OCI-M2 (cell line): ENCODE data around the gene ADAM8.

ENCODE experiments used
- DNase-seq: peaks from one replicate; lab custom pipeline; 2025; ENCODE audit not compliant: unreplicated experiment; lab: John Stamatoyannopoulos, UW

ADAM8 gene

DNA sequence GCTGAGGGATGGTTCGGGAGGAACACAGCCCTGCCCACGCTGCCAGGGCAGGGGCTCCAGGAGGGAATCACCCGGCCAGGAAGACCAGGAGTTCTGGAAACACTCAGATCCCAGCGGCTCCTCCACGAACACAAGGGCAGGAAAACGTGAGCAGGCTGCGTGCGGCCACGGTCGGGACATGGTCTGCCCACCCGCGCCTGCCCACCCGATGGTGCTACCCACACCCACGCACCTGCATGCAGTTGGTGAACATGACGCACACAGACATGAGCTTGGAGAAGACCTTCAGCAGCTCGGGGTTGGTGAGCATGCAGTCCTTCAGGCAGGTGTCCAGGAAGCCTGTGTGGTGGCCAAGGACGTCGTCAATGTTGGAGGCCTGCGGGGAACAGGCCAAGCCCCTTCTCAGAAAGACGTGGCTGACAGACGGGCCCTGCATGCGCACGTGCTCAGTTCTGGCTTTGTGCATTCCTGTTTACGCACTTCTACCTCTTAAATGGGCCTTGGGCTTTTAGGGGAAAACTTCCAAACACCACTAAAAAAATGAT, 6.2 kb upstream of the ADAM8 start:
- DNase-seq = no peak

DNA sequence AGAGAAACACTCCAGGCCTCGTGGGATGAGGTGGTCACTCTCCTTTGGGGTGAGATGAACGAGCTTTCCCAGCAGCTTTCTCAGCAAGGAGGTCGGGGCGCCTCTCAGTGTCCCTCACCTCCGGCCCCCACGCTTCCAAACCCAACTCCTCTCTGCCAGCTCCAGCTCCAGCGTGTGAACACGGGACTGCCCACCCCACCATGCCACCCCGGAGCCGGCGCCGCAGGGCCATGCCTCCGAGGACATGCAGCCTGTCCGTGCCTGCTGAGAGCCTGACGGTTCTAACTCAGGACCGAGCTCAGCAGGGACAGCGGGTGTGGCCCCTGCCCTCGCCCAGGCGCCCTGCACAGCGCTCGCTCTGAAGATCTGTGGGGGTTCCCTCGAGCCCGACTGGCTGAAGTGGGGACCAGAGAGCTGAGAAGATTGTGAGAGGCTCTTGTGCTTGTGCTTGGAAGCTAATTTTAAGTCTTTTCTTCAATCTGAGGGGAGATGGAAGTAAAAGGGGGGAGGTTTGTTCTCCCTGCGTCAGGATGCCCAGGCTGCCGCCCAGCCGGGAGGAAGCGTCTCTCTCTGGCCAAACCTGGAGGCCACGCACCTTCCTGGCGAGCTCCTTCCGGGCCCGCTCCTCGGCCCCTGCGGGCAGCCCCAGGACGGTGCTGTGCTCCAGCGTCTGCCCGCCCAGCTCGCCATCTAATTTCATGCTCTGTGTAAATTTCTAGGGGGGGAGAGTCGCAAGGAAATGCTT, 5.1 kb upstream of the ADAM8 start:
- DNase-seq = no peak

DNA sequence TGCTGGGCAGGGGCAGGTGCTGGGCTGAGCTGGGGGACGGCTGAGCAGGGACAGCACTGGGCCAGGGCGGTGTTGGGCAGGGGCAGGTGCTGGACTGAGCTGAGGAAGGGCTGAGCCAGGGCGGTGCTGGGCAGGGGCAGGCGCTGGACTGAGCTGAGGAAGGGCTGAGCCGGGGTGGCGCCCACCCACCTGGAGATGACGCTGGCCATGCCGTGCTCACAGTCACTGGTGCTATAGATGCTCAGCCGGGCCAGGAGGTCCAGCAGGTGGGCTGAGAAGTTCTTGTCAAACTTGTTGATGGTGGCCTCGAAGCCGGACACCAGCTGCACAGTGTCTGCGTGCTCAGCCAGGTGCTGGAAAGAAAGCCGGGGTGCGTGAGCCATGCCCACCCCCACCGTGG, 4.4 kb upstream of the ADAM8 start:
- DNase-seq = no peak

GRCh38 chr10:133280391-133281059, 3.9 kb upstream of the ADAM8 start:
- DNase-seq = no peak

DNA sequence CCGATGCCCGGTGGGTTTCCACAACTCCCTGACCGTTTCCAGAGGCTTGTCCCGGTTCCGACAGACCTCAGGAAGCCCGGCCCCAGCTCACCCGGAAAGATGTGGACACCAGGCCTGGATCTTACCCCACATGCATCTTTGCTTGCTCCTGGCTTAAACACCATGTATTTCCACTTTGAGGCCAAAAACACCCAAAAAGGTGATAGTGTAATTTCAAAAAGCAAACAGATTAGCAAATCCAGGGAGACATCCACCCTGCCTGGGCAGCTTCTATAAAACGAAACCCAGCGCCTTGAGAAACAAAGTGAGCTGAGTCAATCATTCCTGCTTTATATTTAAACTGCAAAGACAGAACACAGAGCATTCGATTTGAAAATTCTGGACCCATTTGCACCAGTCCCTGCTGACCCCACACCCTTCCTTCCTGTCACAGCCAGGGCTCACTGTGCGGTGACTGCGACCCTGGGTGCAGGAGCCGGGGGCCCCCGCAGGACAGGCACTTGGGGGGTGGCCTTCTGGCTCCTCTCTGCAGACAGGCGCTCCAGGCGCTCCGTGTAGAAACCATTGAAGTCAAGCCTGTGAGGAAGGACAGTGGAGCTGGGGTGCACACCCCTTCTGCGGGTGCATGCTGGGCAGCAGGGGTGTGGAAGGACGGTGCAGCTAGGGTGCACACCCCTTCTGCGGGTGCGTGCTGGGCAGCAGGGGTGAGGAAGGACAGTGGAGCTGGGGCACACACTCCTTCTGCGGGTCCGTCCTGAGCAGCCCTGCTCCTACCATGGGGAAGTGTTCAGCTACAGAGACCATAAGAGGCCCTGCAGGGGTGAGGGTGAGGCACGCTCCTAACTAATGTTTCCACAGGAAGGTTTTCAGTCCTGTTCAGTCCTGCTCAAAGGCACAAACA, 2.9 kb upstream of the ADAM8 start:
- no peak for DNase-seq

DNA sequence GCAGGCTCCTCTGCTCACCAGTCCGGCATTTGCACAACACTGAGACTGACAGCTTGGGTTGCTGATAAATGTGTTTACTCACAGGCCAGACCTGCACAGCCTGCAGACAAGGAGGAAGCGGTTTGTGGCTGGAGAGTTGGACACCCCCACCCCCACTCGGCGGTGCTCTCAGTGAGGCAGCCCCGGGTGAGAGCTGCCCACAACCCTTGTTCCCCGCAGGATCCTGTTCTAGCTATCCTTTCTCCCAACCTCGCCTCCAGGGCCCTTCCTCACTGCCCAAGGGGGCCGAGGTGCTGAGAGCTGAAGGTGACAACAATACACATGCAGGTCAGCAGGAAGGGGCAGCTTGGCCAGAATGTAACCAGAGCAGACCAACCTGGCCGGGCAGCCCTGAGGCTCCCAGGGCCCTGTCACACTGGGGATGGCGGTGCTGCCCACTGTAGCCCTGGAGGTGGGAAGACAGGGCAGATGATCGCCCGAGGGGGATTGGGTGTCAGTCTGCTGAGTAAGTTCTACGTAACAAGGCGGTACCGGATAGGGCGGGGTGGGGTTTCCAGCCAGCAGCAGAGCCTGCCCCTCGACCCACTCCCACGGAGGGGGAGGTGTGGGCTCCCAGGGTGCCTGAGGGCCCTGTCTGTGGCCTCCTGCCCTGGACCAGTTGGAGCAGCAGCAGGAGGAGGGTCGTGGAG, 2.1 kb upstream of the ADAM8 start:
- peak; percentile 50 for DNase-seq

DNA sequence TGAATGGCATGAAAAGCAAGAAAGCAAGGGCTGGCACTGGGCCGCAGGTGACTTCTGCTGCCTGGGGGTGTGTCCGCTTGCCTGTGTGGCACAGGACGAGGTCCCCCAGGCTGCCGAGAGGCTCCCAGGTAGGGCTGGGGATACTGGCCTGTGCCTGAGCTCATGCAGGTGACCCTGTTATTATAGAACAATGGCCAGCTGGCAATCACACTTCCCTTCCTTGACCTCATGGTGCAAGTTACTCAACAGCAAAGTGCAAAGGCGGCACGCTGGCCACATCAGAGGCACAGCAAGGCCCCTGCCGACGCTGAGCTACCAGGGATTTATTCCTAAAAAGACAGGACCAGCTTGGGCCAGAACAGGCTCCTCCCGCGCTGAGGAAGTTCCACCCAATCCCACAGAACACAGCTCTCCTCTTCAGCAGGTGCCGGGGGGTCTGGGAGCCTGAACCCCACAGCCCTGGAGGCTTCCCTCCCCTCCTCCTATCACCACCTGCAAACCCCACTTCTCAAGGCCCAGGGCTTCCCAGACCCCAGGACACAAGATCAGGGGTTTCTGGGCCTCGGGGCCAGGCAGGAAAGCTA, 1.4 kb upstream of the ADAM8 start:
- no peak for DNase-seq

DNA sequence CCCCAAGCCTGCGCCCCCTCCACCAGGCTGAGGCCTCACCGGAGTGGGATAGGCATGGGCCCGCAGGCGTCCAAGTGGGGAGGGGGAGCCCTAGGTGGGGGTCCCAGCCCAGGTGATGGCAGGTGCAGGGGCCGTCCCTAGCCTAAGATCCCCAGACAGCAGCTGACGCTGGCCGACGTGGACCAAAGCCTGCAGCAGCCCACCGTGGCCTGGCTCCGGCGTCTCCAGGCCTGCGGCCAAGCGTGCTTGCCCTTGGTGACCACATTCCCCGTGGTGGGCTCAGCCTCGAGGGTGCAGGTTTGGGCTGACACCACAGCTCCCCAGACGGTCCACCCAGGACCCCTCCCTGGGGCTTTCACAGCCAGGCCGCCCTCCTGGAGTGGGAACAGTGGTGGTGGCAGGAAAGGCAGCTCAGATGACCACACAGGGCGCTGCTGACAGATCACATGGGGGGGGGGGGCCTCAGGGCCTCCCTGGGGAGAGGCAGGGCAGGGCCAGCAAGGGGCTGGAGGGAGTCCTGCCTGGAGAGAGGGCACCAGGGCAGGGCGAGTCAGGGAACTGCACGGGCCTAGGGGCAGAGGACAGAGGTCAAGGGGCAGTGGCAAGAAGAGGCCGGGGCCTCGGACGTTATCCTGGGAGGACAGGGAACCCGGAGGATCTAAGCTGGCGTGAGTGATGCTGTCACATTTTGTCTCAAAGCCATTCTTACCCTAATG, 767 bp upstream of the ADAM8 start:
- DNase-seq = no peak

GRCh38 chr10:133276100-133276434, 601 bp downstream of the ADAM8 start:
- no peak for DNase-seq

DNA sequence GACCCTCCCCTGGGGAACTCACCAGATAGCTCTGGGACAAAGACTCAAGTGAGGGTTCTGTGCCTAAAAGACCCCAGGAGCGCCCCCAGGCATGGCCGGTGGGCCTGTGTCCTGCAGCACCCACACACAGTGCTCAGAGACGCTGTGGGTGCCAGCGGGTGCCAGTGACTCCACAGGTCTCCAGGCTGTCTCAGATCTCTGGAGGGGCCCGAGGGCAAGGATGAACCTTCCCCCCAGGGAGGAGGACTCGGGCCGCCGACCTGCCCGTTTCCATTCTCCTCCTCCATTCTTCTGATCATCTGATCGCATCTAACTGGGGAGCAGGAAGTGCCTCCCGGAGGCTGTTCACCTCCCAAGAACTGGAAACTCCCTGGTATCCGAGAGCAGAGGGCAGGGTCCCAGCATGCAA, 980 bp downstream of the ADAM8 start:
- no peak for DNase-seq

- DNase-seq = no peak
Measured at GRCh38 chr10:133274751-133275683, 1.7 kb downstream of the ADAM8 start.

- DNase-seq = no peak
Measured at GRCh38 chr10:133273534-133274143, 3.0 kb downstream of the ADAM8 start.

- DNase-seq = no peak
Measured at GRCh38 chr10:133272964-133273420, 3.7 kb downstream of the ADAM8 start.

DNA sequence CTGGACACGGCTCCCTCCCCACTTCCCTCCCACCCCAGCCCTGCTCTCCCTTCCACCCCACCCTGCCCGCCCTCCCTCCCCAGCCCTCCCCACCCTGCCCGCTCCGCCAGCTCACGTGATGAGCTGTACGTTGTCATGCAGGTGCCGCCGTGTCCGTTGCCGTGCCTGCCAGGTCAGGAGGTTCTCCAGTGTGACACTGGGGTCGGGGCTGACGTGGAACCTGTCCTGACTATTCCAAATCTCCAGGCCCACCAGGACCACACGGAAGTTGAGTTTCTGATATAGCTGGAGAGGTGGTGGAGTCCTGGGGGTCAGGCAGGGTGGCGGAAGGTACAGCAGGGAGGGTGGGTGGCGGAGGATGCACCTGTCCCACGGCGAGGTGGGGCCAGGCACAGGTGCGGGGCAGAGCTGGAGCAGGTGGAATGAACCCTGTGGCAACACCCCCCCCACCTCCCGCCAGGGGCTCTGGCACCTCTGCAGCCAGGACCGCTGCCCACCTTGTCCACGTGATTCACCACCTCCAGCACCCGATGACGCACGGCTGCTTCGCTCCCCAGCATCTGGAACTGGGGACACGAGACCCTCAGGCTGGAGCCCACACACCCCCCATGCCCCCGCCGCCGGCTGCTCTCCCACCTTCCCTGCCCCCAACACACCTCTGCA, 4.2 kb downstream of the ADAM8 start:
- no peak for DNase-seq

DNA sequence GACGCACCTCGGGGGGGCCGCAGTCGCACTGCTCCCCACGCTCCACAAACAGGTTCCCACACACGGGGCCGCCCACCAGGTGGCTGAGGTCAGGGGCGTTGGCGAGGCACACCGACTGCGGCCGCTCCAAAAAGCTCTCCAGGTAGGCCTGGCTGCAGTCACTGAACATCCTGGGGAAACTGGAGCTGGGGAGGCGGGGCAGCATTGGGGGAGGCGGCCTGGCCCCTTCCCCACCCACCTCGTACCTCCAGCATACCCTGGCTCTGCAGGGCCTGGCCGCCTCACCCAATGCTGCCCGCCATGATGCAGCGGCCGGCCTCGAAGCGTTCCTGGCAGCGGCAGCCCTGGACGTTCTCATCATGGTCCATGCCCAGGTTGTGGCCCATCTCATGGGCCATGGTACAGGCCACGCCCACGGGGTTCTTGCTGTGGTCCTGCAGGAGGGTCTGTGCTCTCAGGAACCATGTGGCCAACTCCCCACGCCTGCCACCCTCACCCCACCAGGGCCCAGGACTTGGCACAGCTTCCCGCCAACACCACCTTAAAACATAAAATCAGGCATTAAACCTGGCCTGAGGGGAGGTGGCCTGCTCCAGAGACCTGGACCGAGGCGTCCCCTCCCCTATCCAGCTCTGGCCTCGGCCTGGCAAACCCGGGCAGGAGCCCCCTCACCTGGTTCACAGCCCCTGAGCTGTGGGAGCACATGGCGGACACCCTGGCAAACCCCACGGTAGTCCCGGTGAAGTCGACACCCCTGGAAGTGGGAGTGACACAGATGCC, 5.0 kb downstream of the ADAM8 start:
- no peak for DNase-seq

DNA sequence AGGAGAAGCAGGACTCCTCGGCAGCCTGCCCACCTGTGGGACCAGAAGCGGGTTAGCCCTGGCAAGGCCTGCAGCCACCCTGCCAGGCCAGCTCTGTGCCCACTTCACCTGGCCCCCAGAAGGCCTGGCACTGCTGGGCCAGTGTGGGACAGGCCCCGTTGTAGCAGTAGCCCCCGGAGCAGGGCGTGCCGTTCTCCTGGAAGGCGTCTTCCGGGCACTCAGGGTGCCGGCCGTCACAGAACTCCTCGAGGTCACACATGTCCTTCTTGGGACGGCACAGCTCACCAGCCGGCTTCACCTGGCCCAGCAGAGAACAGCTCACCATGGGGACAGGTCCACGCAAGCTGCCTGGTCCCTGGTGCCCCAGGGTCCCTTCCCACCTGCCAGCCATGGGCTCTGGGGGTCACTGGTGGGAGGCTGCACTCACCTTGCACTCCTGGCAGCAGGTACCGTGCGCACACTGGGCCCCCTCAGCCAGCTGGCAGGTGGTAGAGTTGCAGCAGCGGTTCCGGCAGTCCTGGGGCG, 5.8 kb downstream of the ADAM8 start:
- DNase-seq = no peak

DNA sequence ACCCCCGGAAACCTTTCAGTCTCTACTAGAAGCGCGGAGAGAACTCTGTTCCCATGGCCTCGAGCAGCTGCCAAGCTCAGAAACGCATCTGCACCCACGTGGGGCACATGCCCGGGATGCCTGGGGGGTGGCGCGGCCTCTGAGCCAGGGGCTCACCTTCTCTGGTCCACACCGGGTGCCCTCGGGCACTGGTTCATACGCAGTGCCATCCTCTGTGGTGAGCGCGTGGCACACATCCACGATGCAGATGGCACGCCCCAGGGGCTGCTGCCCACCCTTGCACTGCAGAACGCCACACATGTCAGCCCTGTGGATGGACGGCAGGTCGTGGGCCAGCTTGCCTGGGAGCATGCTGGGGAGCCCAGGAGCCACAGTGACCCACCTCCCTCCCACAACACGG, 6.5 kb downstream of the ADAM8 start:
- no peak for DNase-seq
